GM21528 (cell line): ENCODE measurements around the gene GLI3.
"Not testable (repeated sequence)": the region's sequence is repeated elsewhere in the genome, so short reads cannot be mapped to it uniquely, and the experiment has no call there.

ENCODE experiments used
- ATAC-seq: cut with Tn5 transposase; IDR thresholded peaks from one replicate; pipeline ENCODE4 v1.9.1; 2021; ENCODE audit warnings: mild to moderate bottlenecking, moderate library complexity; ENCODE audit not compliant: unreplicated experiment, low FRiP score

GLI3 gene

GRCh38 chr7:42214060-42214679 is 22.8 kb downstream of the GLI3 start:
- no peak for ATAC-seq

GRCh38 chr7:42213093-42213492 is 23.9 kb downstream of the GLI3 start:
- no peak for ATAC-seq

- no peak for ATAC-seq
Measured at GRCh38 chr7:42212541-42213090, 24.4 kb downstream of the GLI3 start.

- no peak for ATAC-seq
Measured at GRCh38 chr7:42211938-42212337, 25.1 kb downstream of the GLI3 start.

- ATAC-seq, result no peak
Measured at GRCh38 chr7:42210779-42211178, 26.2 kb downstream of the GLI3 start.

- no peak for ATAC-seq
Measured at GRCh38 chr7:42210333-42210732, 26.7 kb downstream of the GLI3 start.

GRCh38 chr7:42209085-42209484 is 27.9 kb downstream of the GLI3 start:
- ATAC-seq, result not testable (repeated sequence)

- ATAC-seq, result no peak
Measured at GRCh38 chr7:42208572-42208971, 28.4 kb downstream of the GLI3 start.

GRCh38 chr7:42207420-42207819 is 29.6 kb downstream of the GLI3 start:
- no peak for ATAC-seq

GRCh38 chr7:42203336-42203735 is 33.7 kb downstream of the GLI3 start:
- no peak for ATAC-seq

- ATAC-seq, result no peak
Measured at GRCh38 chr7:42202601-42203000, 34.4 kb downstream of the GLI3 start.

GRCh38 chr7:42198974-42199668 is 37.9 kb downstream of the GLI3 start:
- no peak for ATAC-seq

- ATAC-seq, result no peak
Measured at GRCh38 chr7:42198296-42198695, 38.7 kb downstream of the GLI3 start.

GRCh38 chr7:42197451-42197850 is 39.6 kb downstream of the GLI3 start:
- ATAC-seq, result no peak

GRCh38 chr7:42194238-42194637 is 42.8 kb downstream of the GLI3 start:
- no peak for ATAC-seq

GRCh38 chr7:42193471-42194129 is 43.4 kb downstream of the GLI3 start:
- no peak for ATAC-seq

- ATAC-seq, result no peak
Measured at GRCh38 chr7:42192851-42193461, 44.1 kb downstream of the GLI3 start.

GRCh38 chr7:42192066-42192465 is 44.9 kb downstream of the GLI3 start:
- no peak for ATAC-seq

GRCh38 chr7:42189535-42189934 is 47.5 kb downstream of the GLI3 start:
- ATAC-seq, result no peak

GRCh38 chr7:42186151-42186550 is 50.9 kb downstream of the GLI3 start:
- no peak for ATAC-seq

- ATAC-seq, result no peak
Measured at GRCh38 chr7:42185726-42186125, 51.3 kb downstream of the GLI3 start.
